HS-27A (cell line): Measurements from ENCODE around the gene NTNG2.

Source experiments
- DNase-seq: peaks from one replicate; pipeline ENCODE4 v3.0.0-alpha.2; 2012; ENCODE audit warnings: low read depth, missing footprints

NTNG2 gene

GRCh38 chr9:132172185-132172584, 10.3 kb downstream of the NTNG2 start:
- DNase-seq = no peak

DNA sequence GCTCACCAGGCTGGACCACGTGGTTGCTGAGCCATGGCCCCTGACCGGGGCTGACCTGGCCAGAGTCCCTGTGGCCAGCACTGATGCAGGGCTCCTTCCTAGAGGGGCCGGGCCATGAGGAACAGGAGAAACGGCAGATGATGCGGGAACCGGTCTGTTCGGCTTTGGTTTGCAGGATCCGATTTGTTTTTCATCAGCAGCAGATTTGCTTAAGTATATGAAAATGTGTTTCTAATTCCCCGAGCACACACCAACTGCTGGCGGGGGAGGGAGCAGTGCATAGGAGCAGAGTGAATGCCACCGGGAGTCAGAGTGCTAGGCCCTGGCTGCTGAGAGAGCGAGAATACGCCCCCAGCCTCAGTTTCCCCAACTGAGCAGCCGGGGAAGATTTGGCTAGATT, 13.6 kb downstream of the NTNG2 start:
- no peak for DNase-seq

DNA sequence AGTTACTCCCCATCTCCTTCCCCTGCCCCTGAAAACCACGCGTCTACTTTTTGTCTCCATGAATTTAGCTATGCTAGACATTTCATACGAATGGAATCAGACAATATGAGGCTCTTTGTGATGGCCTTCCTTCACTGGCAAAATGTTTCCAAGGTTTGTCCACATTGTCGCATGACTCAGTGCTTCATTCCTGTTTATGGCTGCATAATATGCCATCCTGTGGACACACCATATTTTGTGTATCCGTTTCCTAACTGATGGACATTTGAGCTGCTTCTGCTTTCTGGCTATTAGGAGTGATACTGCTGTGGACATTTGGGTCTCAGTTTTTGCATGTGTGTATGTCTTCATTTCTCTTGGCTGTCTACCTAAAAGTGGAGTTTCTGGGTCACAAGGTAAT, 14.5 kb downstream of the NTNG2 start:
- DNase-seq = no peak

- DNase-seq = no peak
Observed at GRCh38 chr9:132181796-132182313, 20.0 kb downstream of the NTNG2 start.

DNA sequence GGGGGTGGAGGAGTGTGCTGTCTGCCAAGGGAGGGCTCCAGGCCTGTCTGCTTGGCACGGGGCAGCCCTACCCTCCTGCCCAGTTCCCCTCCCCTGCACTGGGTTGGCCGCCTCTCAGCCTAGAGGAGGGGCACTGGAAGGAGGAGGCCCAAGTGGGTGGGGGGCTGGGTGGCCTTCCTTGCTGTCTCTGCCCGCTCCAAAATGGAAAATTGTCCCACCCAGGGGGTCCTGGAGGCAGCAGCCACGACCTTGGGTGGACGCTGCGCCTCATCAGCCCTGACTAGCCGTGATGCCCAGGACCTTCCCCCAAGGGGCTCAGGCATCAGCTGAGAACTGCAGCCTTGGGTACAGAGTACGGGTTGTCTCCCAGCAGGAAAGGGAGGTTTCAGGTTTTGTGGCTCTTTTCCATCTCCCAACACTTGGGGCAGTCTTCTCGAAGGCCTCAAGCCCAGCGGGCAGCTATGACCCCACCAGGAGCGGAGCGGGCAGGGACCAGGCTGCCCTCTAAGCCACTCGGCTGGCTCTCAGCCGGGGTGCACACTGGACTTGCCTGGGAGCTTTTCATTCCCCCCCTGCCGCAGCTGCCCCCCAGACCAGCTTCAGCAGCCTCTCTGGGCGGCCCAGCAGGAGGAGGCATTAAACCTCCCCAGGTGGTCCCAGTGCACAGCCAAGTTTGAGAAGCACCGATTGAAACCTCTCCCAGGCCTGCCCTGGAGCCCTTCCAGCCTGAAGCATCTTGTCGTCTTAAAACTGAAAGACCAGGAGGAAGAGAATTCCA, 20.6 kb downstream of the NTNG2 start:
- no peak for DNase-seq

- DNase-seq = no peak
Observed at GRCh38 chr9:132183134-132183533, 21.3 kb downstream of the NTNG2 start.

DNA sequence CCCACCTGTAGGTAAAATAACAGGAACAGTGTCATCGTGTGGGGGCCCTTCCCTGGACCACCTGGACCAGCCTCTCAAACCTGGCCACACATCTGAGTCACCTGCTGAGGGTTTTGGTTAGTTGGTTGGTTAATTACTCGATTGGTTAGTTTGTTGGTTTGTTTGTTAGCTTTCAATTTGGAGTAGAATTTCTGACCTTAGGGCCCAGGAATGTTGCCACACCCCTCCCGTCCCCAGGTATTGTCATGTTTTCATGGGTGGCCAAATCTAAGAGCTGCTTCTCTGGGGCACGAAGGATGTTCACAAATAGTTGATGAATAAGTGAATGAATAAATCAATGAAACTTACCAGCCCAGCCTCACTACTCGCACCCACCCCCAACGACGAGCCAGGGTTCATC, 21.9 kb downstream of the NTNG2 start:
- no peak for DNase-seq

GRCh38 chr9:132184124-132184523, 22.3 kb downstream of the NTNG2 start:
- no peak for DNase-seq

- DNase-seq = no peak
Observed at GRCh38 chr9:132185073-132186009, 23.5 kb downstream of the NTNG2 start.

DNA sequence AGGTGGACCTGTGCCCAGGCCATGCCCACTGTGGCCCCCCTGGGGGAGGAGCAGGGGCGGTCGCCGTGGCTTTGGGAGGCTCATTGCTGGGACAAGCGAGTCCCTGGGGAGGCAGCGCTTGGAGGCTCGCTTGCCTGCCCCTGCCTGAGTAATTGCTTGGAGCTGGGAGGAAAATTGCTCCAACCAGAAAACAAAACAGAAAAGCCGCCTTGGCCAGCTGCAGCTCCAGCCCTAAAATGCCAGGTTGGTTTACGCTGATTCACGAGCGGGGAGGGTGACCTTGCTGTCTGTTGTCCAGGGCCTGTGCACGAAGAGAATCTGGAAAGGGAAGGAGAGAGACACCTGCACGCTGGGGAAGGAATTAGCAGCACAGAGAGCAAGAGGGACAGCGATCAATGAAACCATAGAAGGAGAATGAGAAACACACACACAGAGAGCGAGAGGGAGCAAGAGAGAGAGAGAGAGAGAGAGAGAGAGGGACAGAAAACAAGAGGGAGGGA, 25.3 kb downstream of the NTNG2 start:
- DNase-seq = no peak

DNA sequence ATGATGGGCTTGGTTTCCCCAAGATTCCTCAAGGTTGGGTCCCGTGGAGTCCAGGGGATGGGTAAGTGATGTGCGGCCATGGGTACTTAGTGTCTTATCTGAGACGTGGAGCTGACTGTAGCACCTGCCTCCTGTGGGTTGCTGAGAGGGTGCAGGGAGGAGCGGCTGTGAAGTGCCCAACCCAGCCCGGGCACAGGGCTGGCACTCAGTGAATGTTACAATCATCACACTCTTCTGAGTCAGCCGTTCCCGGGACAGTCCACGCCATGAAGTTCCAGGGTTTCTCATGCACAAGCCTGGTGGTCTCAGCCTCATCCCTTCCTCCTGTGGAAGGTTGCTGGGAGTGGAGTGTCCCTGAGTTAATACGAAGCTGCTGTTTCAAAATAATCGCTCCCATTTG, 29.1 kb downstream of the NTNG2 start:
- DNase-seq = no peak

- DNase-seq = no peak
Observed at GRCh38 chr9:132192728-132193127, 30.9 kb downstream of the NTNG2 start.

GRCh38 chr9:132193227-132194124, 31.6 kb downstream of the NTNG2 start:
- DNase-seq = no peak

DNA sequence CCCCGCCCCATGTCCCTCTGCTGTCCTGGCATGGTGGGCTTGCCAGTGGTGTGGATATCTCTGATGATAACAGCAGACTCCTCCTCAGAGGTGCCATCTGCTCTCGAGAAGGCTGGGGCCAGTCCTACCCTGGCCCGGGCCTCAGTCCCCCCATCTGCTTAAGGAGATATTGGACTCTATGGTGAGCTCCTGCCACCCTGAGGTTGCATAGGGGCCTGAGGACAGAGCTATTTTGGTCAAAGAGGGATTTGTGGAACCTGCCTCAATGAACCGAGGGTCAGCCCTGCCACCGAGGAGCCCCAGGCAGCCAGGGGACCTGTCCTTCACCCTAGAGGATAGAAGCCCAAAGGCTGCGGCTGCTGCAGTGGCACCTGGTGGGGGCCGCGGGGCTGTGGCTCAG, 32.6 kb downstream of the NTNG2 start:
- no peak for DNase-seq

DNA sequence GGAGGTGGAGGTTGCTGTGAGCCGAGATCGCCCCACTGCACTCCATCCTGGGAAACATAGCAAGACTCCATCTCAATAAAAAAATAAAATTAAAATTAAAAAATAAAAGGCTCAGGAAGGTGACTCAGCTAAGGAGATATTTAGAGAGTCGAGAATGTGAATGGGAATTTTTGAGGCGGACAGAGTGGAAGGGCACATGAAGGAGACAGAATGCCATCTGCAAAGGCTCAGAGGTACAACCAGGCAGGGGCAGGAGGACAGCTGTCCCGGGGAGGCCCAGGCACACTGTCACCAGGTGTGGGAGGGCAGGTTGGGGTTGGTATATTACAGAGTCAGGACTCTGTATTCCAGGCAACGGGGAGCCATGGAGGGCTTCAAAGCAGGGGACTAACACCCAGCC, 35.5 kb downstream of the NTNG2 start:
- no peak for DNase-seq

GRCh38 chr9:132197856-132198550, 36.1 kb downstream of the NTNG2 start:
- DNase-seq = no peak

DNA sequence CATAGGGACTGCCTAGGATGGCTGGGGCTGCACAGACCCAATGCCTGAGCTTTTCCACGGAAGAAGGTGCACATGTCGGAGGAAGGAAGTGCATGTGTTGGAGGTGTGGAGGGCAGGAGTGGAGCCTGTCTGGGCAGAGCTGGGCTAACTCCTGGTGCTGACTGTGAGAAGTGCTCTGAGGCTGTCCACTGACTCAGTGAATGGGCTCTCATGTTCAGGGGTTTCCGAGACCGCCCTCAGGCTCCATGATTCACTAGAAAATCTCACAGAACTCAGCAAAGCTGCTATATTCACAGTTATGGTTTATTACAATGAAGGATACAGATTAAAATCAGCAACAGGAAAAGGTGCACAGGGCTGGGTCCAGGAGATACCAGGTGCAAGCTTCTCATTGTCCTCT, 37.2 kb downstream of the NTNG2 start:
- no peak for DNase-seq

- DNase-seq = no peak
Observed at GRCh38 chr9:132200706-132201105, 38.8 kb downstream of the NTNG2 start.

GRCh38 chr9:132201139-132201538, 39.3 kb downstream of the NTNG2 start:
- DNase-seq = no peak

GRCh38 chr9:132201780-132202703, 40.2 kb downstream of the NTNG2 start:
- DNase-seq = no peak
